Endothelial cell of umbilical vein (primary cell): ENCODE data around the gene CHST3. TPM values are rescaled to one million over a fixed set of nuclear protein-coding genes. Genes with fewer than 3 reads are reported as not detected.

ENCODE experiments used
- BruUV-seq: library from RNA; stranded (reverse); fragments of 400-500 nt; replicated peaks from 2 replicates; lab custom pipeline; 2021; lab: Mats Ljungman, UMichigan
- CTCF ChIA-PET: fragments of 300-600, 350-600 bp; sonication (Branson Sonifier 250); formaldehyde crosslinking; loops from one replicate; lab custom pipeline; 2021; ENCODE audit warnings: antibody characterized with exemption, inconsistent platforms; lab: Charles Lee
- POLR2A ChIA-PET: fragments of 300-600, 350-600 bp; sonication (Branson Sonifier 250); formaldehyde crosslinking; loops from one replicate; lab custom pipeline; 2021; ENCODE audit warnings: antibody characterized with exemption, inconsistent platforms; lab: Charles Lee
- DNase-seq: peaks from one replicate; pipeline ENCODE4 v3.0.0-alpha.2; 2011; ENCODE audit warnings: low read depth, low spot score
- FAIRE-seq: peaks from 2 replicates; lab custom pipeline; 2011; peaks lifted over from hg19 to GRCh38; lab: Jason Lieb, UNC
- H2AFZ ChIP-seq: 2 replicates; pipeline ENCODE4 v1.6.0; 2012; ENCODE audit warnings: low read depth, low read length, control low read depth, inconsistent platforms
- H3K27ac ChIP-seq: 2 replicates; pipeline ENCODE4 v1.5.1; 2011; ENCODE audit warnings: low read depth, mild to moderate bottlenecking, control low read depth, low read length, moderate library complexity; ENCODE audit not compliant: insufficient read depth
- H3K27me3 ChIP-seq, 2 experiments: 2 replicates each; pipeline versions ENCODE4 v1.6.0 to v1.6.1; 2011; ENCODE audit warnings: low read length in 2 of 2, mixed read lengths in 1 of 2; ENCODE audit not compliant: control insufficient read depth in 2 of 2, insufficient read depth in 2 of 2
- H3K36me3 ChIP-seq, 2 experiments: 2 replicates in 1 of 2; 3 replicates in 1 of 2; pipeline ENCODE4 v1.5.1; 2011; ENCODE audit warnings: low read length in 2 of 2, mild to moderate bottlenecking in 1 of 2, moderate library complexity in 1 of 2; ENCODE audit not compliant: control insufficient read depth in 2 of 2, insufficient read depth in 2 of 2; ENCODE audit errors: extremely low read depth in 1 of 2
- H3K4me1 ChIP-seq: 3 replicates; pipeline ENCODE4 v1.5.1; 2011; ENCODE audit warnings: mild to moderate bottlenecking, low read length; ENCODE audit not compliant: control insufficient read depth, insufficient read depth; ENCODE audit errors: extremely low read depth
- H3K4me2 ChIP-seq: 2 replicates; pipeline ENCODE4 v1.6.1; 2011; ENCODE audit warnings: low read length, control low read depth, mixed read lengths; ENCODE audit not compliant: insufficient read depth
- H3K4me3 ChIP-seq, 3 experiments: fragments of 200-600 bp in 1 of 3; sonication (generic), shearing (Covaris generic) in 1 of 3; replicated peaks in 1 of 3; 2 replicates each; pipeline ENCODE4 v1.5.1; 2011 to 2016; ENCODE audit warnings: control low read depth in 3 of 3, low read length in 3 of 3, mild to moderate bottlenecking in 2 of 3, inconsistent platforms in 1 of 3, low read depth in 1 of 3, moderate library complexity in 1 of 3; ENCODE audit not compliant: insufficient read depth in 1 of 3
- H3K79me2 ChIP-seq: 2 replicates; pipeline ENCODE4 v1.6.0; 2012; ENCODE audit warnings: low read length, inconsistent platforms; ENCODE audit not compliant: control insufficient read depth, insufficient read depth
- H3K9ac ChIP-seq: replicated peaks from 2 replicates; pipeline ENCODE3; 2011; ENCODE audit warnings: low read length, control low read depth; ENCODE audit not compliant: insufficient read depth; ENCODE audit errors: extremely low read depth
- H3K9me1 ChIP-seq: replicated peaks from 3 replicates; pipeline ENCODE4 v1.6.0; 2011; ENCODE audit warnings: mild to moderate bottlenecking, low read length; ENCODE audit not compliant: control insufficient read depth, insufficient read depth; ENCODE audit errors: extremely low read depth
- H3K9me3 ChIP-seq: replicated peaks from 2 replicates; pipeline ENCODE4 v1.5.1; 2012; ENCODE audit warnings: low read length, inconsistent platforms; ENCODE audit not compliant: control insufficient read depth, insufficient read depth
- H4K20me1 ChIP-seq: replicated peaks from 2 replicates; pipeline ENCODE3; 2011; ENCODE audit warnings: mild to moderate bottlenecking, low read length; ENCODE audit not compliant: control insufficient read depth, insufficient read depth; ENCODE audit errors: extremely low read depth
- EZH2 ChIP-seq: IDR thresholded peaks from 2 replicates; pipeline ENCODE4 v1.6.1; 2012; ENCODE audit warnings: borderline replicate concordance, low read depth, mild to moderate bottlenecking, moderate library complexity, low read length, inconsistent platforms; ENCODE audit not compliant: severe bottlenecking
- FOS ChIP-seq: IDR thresholded peaks from 2 replicates; pipeline ENCODE4 v1.6.1; 2011; ENCODE audit warnings: mild to moderate bottlenecking, low read length, moderate library complexity, borderline replicate concordance; ENCODE audit not compliant: insufficient read depth
- GATA2 ChIP-seq: IDR thresholded peaks from 2 replicates; pipeline ENCODE4 v1.7.0; 2011; ENCODE audit warnings: low read depth, mild to moderate bottlenecking, moderate library complexity, mixed read lengths, low read length; ENCODE audit not compliant: insufficient read length, insufficient read depth
- JUN ChIP-seq: IDR thresholded peaks from 2 replicates; pipeline ENCODE4 v1.6.1; 2011; ENCODE audit warnings: borderline replicate concordance, low read depth; ENCODE audit not compliant: insufficient read length, insufficient read depth
- MYC ChIP-seq: IDR thresholded peaks from one replicate; pipeline ENCODE4 v1.6.1; 2011; ENCODE audit warnings: mild to moderate bottlenecking, low read depth, low read length
- POLR2A ChIP-seq: IDR thresholded peaks from 2 replicates; pipeline ENCODE4 v1.6.1; 2012; ENCODE audit warnings: low read depth, mild to moderate bottlenecking, control low read depth, low read length
- POLR2AphosphoS5 ChIP-seq: IDR thresholded peaks from 2 replicates; pipeline ENCODE4 v1.6.1; 2012; ENCODE audit warnings: low read depth, mild to moderate bottlenecking, control low read depth, low read length, moderate library complexity; ENCODE audit not compliant: insufficient read depth
- dilution Hi-C: fragments of 300-500 bp; cut with MboI; formaldehyde crosslinking; loops from one replicate; pipeline ENCODE4 v1.15.0; 2019; ENCODE audit warnings: low sequenced_read_pairs; ENCODE audit not compliant: extremely low pct_ligation_motif_present
- intact Hi-C: fragments of 100-400 bp; cut with micrococcal nuclease; formaldehyde crosslinking; loops from one replicate; pipeline ENCODE4 v1.10.0; 2022
- polyA plus RNA-seq, 4 experiments: library from polyadenylated mRNA; depleted of rRNA in 3 of 4; stranded (reverse) in 3 of 4; unstranded in 1 of 4; fragments of >200 nt; gene quantifications; 2 replicates each; pipeline versions ENCODE4 v1.2.1 to v1.2.3, GENCODE V29; 2011 to 2012; ENCODE audit warnings: missing spikeins in 1 of 4
- total RNA-seq: library from RNA; stranded (reverse); gene quantifications from 2 replicates; pipeline ENCODE4 v1.2.3, GENCODE V29; 2021
- TF ChIP-seq, protein P1 (sequence below): IDR thresholded peaks from 2 replicates; pipeline ENCODE4 v1.6.1; 2011; ENCODE audit not compliant: insufficient read depth, insufficient read length

CHST3 gene
- total and polyA plus RNA-seq, 2 donors (not counting 3 experiments of a cell fraction or from before 2014, with no cell fraction given) = 5.5 to 11.5 TPM

DNA sequence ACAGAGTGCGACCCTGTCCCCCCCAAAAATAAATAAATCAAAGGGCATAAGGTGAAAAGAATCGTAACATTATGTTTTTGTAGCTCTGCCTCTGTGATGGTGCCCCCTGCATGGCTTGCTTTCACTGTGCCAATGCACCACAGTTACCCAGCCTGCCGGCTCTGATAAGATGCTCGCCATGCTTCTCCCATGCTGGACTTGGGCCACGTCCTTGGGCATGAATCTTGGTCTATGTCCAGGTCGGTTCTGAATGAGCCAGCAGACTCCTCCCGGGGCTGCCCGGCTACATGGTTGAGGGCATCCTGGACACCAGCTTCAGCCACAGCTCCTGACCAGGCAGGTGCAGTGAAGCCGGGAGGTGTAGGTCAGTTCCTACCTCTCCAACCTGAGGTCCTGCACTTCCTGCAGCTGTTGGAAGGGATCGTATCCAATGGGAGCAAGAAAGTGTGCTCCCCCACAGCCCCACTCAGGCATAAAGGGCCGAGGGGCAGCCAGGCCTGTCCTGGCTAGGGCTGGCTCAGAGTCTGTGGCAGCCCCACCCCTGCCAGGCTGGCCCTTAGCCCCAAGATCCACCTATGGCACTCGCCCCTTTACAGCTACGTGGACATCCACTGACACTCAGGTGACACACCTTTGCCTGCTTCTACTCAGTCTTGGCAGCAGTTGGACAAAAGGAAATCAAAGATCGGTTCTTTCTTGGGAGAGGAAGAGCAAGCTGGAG lies 34.1 kb downstream of the CHST3 start:
- ChIA-PET CTCF (interaction anchor here (0.8 to 2.6 kb wide), 11 partner anchors 9 to 102 kb away, joined by 3 to 16 read pairs (median 5); no protein-coding TSS in a partner anchor), POLR2A (no interaction called here)
- no peaks in the 10 kb centered on the region for H3K27me3 ChIP-seq
- no peak overlapping the region for H3K4me2 ChIP-seq
- peaks cover 2% of the 10 kb centered on the region for H3K79me2 ChIP-seq
- H3K4me1 ChIP-seq = peaks cover 12% of the 10 kb centered on the region
- H4K20me1 ChIP-seq = no peaks in the 10 kb centered on the region
- TF ChIP-seq, protein P1, sequence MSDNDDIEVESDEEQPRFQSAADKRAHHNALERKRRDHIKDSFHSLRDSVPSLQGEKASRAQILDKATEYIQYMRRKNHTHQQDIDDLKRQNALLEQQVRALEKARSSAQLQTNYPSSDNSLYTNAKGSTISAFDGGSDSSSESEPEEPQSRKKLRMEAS = no peak
- no peak for TF ChIP-seq EZH2
- no peak for TF ChIP-seq GATA2
- TF ChIP-seq JUN = no peak
- no peak for TF ChIP-seq POLR2AphosphoS5
- no peak for TF ChIP-seq MYC
- no peak for TF ChIP-seq POLR2A
- TF ChIP-seq FOS = no peak
- no peak overlapping the region for H3K27ac ChIP-seq
- BruUV-seq = no TSS peak
- no peak overlapping the region for H3K9ac ChIP-seq
- no peaks in the 10 kb centered on the region for H3K9me3 ChIP-seq
- no peak overlapping the region for H3K4me3 ChIP-seq
- H3K9me1 ChIP-seq = no peaks in the 10 kb centered on the region
- H2AFZ ChIP-seq = no peak overlapping the region
- DNase-seq (no peak), FAIRE-seq (no peak)
- intact Hi-C loops = no loop called here
- dilution Hi-C loops = no loop called here
- H3K36me3 ChIP-seq = no peaks in the 10 kb centered on the region
